Neural cell (in vitro differentiated cells): ENCODE data around the gene FAM111B. TPM values are rescaled to one million over a fixed set of nuclear protein-coding genes. Genes with fewer than 3 reads are reported as not detected.

Experiments
- H2AFZ ChIP-seq: fragments of 200-600, 300-800 bp; sonication (generic), shearing (Covaris generic); 2 replicates; pipeline ENCODE4 v1.6.0; 2014; ENCODE audit warnings: low read depth, mild to moderate bottlenecking, antibody characterized with exemption, low read length, moderate library complexity
- H3F3A ChIP-seq: fragments of 200-600 bp; shearing (Covaris generic); 2 replicates; pipeline ENCODE4 v1.6.1; 2016; ENCODE audit warnings: mild to moderate bottlenecking, moderate library complexity, mixed read lengths, antibody characterized with exemption, low read length; ENCODE audit not compliant: insufficient read depth, poor library complexity, severe bottlenecking
- H3K27ac ChIP-seq: fragments of 200-600, 300-800 bp; sonication (generic), shearing (Covaris generic); 2 replicates; pipeline ENCODE4 v1.5.1; 2014; ENCODE audit warnings: mild to moderate bottlenecking, low read length, moderate library complexity
- H3K27me3 ChIP-seq: fragments of 300-800, 200-600 bp; sonication (generic), shearing (Covaris generic); 2 replicates; pipeline ENCODE4 v1.6.0; 2014; ENCODE audit warnings: mild to moderate bottlenecking, low read depth, low read length, moderate library complexity; ENCODE audit not compliant: insufficient read depth
- H3K36me3 ChIP-seq: fragments of 300-800, 200-600 bp; sonication (generic), shearing (Covaris generic); 2 replicates; pipeline ENCODE4 v1.5.1; 2014; ENCODE audit warnings: mild to moderate bottlenecking, antibody characterized with exemption, low read length, moderate library complexity; ENCODE audit not compliant: insufficient read depth
- H3K4me2 ChIP-seq: fragments of 300-800, 200-600 bp; sonication (generic), shearing (Covaris generic); 2 replicates; pipeline ENCODE4 v1.6.0; 2014; ENCODE audit warnings: mild to moderate bottlenecking, low read length
- H3K4me3 ChIP-seq: fragments of 300-800, 200-600 bp; sonication (generic), shearing (Covaris generic); 2 replicates; pipeline ENCODE4 v1.5.1; 2014; ENCODE audit warnings: mild to moderate bottlenecking, low read length, moderate library complexity
- H3K79me2 ChIP-seq: fragments of 200-600 bp; shearing (Covaris generic); replicated peaks from 2 replicates; pipeline ENCODE4 v1.6.0; 2014; ENCODE audit warnings: mild to moderate bottlenecking, low read length, moderate library complexity; ENCODE audit not compliant: insufficient read depth
- H3K9ac ChIP-seq: fragments of 300-800, 200-600 bp; sonication (generic), shearing (Covaris generic); 2 replicates; pipeline ENCODE4 v1.6.1; 2016; ENCODE audit warnings: mild to moderate bottlenecking, low read length, mixed read lengths
- H3K9me2 ChIP-seq: fragments of 200-600 bp; shearing (Covaris generic); 2 replicates; pipeline ENCODE4 v1.6.1; 2016; ENCODE audit warnings: mild to moderate bottlenecking, low read length, mixed read lengths; ENCODE audit not compliant: insufficient read depth
- H3K9me3 ChIP-seq: fragments of 200-600, 300-800 bp; sonication (generic), shearing (Covaris generic); 2 replicates; pipeline ENCODE4 v1.6.1; 2016; ENCODE audit warnings: mild to moderate bottlenecking, mixed run types, low read length, moderate library complexity, mixed read lengths
- H4K20me1 ChIP-seq: fragments of 200-600 bp; shearing (Covaris generic); 2 replicates; pipeline ENCODE4 v1.6.1; 2016; ENCODE audit warnings: mild to moderate bottlenecking, mixed run types; ENCODE audit not compliant: insufficient read depth
- EP300 ChIP-seq: fragments of 450-650 bp; conservative IDR thresholded peaks from 2 replicates; pipeline ENCODE4 v1.6.1; 2014; ENCODE audit warnings: antibody characterized with exemption, mild to moderate bottlenecking, moderate library complexity; ENCODE audit not compliant: poor library complexity, severe bottlenecking
- EZH2 ChIP-seq: fragments of 200-600, 300-800 bp; shearing (Covaris generic), sonication (generic); IDR thresholded peaks from 2 replicates; pipeline ENCODE4 v1.6.1; 2014; ENCODE audit warnings: antibody characterized with exemption, low read length, borderline replicate concordance, mild to moderate bottlenecking; ENCODE audit not compliant: insufficient read depth, poor library complexity, severe bottlenecking
- MXI1 ChIP-seq: fragments of 450-650 bp; conservative IDR thresholded peaks from 2 replicates; pipeline ENCODE4 v1.6.1; 2014; ENCODE audit warnings: antibody characterized with exemption, mild to moderate bottlenecking; ENCODE audit not compliant: poor library complexity, severe bottlenecking
- POLR2AphosphoS5 ChIP-seq: IDR thresholded peaks from 2 replicates; pipeline ENCODE4 v1.6.1; 2012
- RAD21 ChIP-seq: fragments of 450-650 bp; conservative IDR thresholded peaks from 2 replicates; pipeline ENCODE4 v1.6.1; 2014; ENCODE audit warnings: antibody characterized with exemption, mild to moderate bottlenecking, moderate library complexity
- SMC3 ChIP-seq: fragments of 450-650 bp; conservative IDR thresholded peaks from 2 replicates; pipeline ENCODE4 v1.6.1; 2014; ENCODE audit warnings: antibody characterized with exemption, mild to moderate bottlenecking, moderate library complexity; ENCODE audit not compliant: poor library complexity
- TAF1 ChIP-seq: IDR thresholded peaks from 2 replicates; pipeline ENCODE4 v1.6.1; 2012; ENCODE audit warnings: low read depth
- polyA plus RNA-seq: library from polyadenylated mRNA; depleted of rRNA; stranded (reverse); fragments of >200 nt; gene quantifications from 2 replicates; pipeline ENCODE4 v1.2.3, GENCODE V29; 2014
- TF ChIP-seq, protein P1 (sequence below): IDR thresholded peaks from 2 replicates; pipeline ENCODE4 v1.6.1; 2012; ENCODE audit warnings: borderline replicate concordance
- TF ChIP-seq, protein P2 (sequence below): fragments of 450-650 bp; IDR thresholded peaks from 2 replicates; pipeline ENCODE4 v1.5.1; 2014; ENCODE audit warnings: antibody characterized with exemption, mild to moderate bottlenecking, moderate library complexity; ENCODE audit not compliant: poor library complexity, severe bottlenecking

The FAM111B gene
- polyA plus RNA-seq, 1 donor from 2014 or later, result 1.2 TPM

DNA sequence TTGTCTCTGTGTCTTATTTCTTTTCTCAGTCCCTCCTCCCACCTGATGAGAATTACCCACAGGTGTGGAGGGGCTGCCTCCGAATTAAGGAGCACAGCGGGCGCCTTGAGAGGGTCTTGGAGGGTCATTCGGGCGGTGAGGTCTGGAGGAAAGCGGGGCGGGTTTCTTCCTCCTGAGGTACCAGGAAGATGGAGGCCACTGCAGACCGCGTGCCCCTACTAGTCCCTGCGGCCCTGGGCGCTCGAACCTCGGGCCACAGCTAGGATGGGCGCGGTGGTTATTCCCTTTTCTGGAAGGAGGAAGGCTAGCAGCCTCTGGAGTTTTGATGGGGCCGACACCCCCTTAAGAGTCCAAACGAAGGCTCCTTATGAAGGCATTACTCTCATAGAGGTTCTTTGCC is 30.2 kb downstream of the FAM111B start:
- TF ChIP-seq MXI1 (no peak), TAF1 (no peak), RAD21 (no peak), POLR2AphosphoS5 (no peak), EP300 (no peak), SMC3 (no peak), EZH2 (no peak)
- TF ChIP-seq, protein P1, sequence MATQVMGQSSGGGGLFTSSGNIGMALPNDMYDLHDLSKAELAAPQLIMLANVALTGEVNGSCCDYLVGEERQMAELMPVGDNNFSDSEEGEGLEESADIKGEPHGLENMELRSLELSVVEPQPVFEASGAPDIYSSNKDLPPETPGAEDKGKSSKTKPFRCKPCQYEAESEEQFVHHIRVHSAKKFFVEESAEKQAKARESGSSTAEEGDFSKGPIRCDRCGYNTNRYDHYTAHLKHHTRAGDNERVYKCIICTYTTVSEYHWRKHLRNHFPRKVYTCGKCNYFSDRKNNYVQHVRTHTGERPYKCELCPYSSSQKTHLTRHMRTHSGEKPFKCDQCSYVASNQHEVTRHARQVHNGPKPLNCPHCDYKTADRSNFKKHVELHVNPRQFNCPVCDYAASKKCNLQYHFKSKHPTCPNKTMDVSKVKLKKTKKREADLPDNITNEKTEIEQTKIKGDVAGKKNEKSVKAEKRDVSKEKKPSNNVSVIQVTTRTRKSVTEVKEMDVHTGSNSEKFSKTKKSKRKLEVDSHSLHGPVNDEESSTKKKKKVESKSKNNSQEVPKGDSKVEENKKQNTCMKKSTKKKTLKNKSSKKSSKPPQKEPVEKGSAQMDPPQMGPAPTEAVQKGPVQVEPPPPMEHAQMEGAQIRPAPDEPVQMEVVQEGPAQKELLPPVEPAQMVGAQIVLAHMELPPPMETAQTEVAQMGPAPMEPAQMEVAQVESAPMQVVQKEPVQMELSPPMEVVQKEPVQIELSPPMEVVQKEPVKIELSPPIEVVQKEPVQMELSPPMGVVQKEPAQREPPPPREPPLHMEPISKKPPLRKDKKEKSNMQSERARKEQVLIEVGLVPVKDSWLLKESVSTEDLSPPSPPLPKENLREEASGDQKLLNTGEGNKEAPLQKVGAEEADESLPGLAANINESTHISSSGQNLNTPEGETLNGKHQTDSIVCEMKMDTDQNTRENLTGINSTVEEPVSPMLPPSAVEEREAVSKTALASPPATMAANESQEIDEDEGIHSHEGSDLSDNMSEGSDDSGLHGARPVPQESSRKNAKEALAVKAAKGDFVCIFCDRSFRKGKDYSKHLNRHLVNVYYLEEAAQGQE, result no peak
- TF ChIP-seq, protein P2, sequence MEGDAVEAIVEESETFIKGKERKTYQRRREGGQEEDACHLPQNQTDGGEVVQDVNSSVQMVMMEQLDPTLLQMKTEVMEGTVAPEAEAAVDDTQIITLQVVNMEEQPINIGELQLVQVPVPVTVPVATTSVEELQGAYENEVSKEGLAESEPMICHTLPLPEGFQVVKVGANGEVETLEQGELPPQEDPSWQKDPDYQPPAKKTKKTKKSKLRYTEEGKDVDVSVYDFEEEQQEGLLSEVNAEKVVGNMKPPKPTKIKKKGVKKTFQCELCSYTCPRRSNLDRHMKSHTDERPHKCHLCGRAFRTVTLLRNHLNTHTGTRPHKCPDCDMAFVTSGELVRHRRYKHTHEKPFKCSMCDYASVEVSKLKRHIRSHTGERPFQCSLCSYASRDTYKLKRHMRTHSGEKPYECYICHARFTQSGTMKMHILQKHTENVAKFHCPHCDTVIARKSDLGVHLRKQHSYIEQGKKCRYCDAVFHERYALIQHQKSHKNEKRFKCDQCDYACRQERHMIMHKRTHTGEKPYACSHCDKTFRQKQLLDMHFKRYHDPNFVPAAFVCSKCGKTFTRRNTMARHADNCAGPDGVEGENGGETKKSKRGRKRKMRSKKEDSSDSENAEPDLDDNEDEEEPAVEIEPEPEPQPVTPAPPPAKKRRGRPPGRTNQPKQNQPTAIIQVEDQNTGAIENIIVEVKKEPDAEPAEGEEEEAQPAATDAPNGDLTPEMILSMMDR, result no peak
- Histone ChIP-seq H3K79me2 (no peaks in the 10 kb centered on the region), H3K9ac (no peak overlapping the region), H3K27ac (no peak overlapping the region), H3K27me3 (no peaks in the 10 kb centered on the region), H3K9me3 (no peaks in the 10 kb centered on the region), H3K4me3 (no peak overlapping the region), H3K9me2 (no peaks in the 10 kb centered on the region), H2AFZ (no peak overlapping the region), H3K36me3 (no peaks in the 10 kb centered on the region), H3F3A (no peaks in the 10 kb centered on the region), H4K20me1 (no peaks in the 10 kb centered on the region), H3K4me2 (no peak overlapping the region)

DNA sequence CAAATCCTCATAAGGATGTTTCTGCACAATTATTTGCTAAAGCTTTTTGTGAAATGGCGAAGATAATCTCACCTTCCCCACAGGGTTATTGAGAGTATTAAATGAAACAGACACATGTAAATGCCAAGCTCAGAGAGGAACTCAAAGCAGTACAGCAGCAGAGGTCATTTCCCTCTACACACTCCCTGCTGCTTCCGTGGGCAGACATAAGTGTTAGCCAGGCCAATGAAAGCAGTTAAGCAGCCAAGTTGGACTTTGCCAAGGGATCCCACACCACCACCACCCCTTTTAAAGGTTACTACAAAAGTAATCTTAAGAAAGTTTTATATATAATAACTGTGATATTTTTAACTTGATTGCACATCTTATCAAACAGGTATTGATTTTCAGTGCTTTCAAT is 31.6 kb downstream of the FAM111B start:
- no peaks in the 10 kb centered on the region for H3F3A ChIP-seq
- no peaks in the 10 kb centered on the region for H3K36me3 ChIP-seq
- no peaks in the 10 kb centered on the region for H4K20me1 ChIP-seq
- H3K4me3 ChIP-seq, result no peak overlapping the region
- H3K9me2 ChIP-seq, result no peaks in the 10 kb centered on the region
- H3K27me3 ChIP-seq, result peaks cover 11% of the 10 kb centered on the region
- H3K9me3 ChIP-seq, result no peaks in the 10 kb centered on the region
- H3K79me2 ChIP-seq, result no peaks in the 10 kb centered on the region
- H3K27ac ChIP-seq, result no peak overlapping the region
- no peak overlapping the region for H3K9ac ChIP-seq
- no peak for TF ChIP-seq RAD21
- TF ChIP-seq MXI1, result no peak
- TF ChIP-seq, protein P2, result no peak
- no peak for TF ChIP-seq POLR2AphosphoS5
- TF ChIP-seq, protein P1, result no peak
- no peak for TF ChIP-seq TAF1
- no peak for TF ChIP-seq EP300
- no peak for TF ChIP-seq SMC3
- no peak for TF ChIP-seq EZH2
- H3K4me2 ChIP-seq, result no peak overlapping the region
- H2AFZ ChIP-seq, result no peak overlapping the region
